ENCODE results near the gene PRKAA1. TPM values are rescaled to one million over a fixed set of nuclear protein-coding genes. Genes with fewer than 3 reads are reported as not detected.
"Not testable (repeated sequence)": the region's sequence is repeated elsewhere in the genome, so short reads cannot be mapped to it uniquely, and the experiment has no call there.

Gene PRKAA1
- total and polyA plus RNA-seq, 10 donors: 16.0 to 128 (median 85.2) TPM

DNA sequence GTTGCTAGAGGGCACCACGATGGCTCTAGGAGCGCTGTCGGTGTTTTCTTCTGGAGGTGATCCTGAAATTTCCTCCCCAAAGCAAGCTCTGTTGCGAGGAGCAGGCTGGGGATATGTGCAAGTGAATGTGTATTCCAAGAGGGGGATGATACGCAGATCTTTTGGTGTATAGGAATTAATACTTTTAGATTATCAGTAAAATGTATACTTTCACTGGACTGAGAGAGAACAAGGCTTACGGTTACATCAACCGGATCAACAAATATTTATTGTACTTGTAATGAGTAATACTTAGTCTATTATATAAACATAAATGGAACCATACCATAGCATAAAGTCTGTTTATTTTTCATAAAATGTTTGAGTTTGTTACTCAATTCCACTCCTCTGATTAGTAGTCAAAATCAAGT lies 632 bp upstream of the PRKAA1 start:
- intact Hi-C loops (cut with DNase I; ENCODE audit: low total_unique reads): no loop called here
- DNase-seq: no peak
- Histone ChIP-seq H3K27me3 (replicated peaks in 1 of 7) (no peaks in the 10 kb centered on the region), H3K4me3 (peak overlapping the region; percentile 88 to 99 (median 96)), H3K9me3 (no peaks in the 10 kb centered on the region), H3K4me1 (peaks cover 6 to 49% (median 32%) of the 10 kb centered on the region in 6 donors), H3K36me3 (peaks cover 0 to 12% (median 0%) of the 10 kb centered on the region in 6 donors), H3K27ac (peak overlapping the region; percentile 86 to 98 (median 95))
- 3 to 8% (median 4%) methylated on average over 7 of the region's 7 CpGs for WGBS, 5 donors
- TF ChIP-seq POLR2AphosphoS5 (IDR thresholded peaks at IDR 0.05) (no peak), POLR2A (IDR thresholded peaks at IDR 0.05) (no peak)
- TF ChIP-seq, protein P1, sequence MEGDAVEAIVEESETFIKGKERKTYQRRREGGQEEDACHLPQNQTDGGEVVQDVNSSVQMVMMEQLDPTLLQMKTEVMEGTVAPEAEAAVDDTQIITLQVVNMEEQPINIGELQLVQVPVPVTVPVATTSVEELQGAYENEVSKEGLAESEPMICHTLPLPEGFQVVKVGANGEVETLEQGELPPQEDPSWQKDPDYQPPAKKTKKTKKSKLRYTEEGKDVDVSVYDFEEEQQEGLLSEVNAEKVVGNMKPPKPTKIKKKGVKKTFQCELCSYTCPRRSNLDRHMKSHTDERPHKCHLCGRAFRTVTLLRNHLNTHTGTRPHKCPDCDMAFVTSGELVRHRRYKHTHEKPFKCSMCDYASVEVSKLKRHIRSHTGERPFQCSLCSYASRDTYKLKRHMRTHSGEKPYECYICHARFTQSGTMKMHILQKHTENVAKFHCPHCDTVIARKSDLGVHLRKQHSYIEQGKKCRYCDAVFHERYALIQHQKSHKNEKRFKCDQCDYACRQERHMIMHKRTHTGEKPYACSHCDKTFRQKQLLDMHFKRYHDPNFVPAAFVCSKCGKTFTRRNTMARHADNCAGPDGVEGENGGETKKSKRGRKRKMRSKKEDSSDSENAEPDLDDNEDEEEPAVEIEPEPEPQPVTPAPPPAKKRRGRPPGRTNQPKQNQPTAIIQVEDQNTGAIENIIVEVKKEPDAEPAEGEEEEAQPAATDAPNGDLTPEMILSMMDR (IDR thresholded peaks at IDR 0.05 in 8 of 11, conservative IDR thresholded peaks at IDR 0.05 in 3 of 11): no peak

DNA sequence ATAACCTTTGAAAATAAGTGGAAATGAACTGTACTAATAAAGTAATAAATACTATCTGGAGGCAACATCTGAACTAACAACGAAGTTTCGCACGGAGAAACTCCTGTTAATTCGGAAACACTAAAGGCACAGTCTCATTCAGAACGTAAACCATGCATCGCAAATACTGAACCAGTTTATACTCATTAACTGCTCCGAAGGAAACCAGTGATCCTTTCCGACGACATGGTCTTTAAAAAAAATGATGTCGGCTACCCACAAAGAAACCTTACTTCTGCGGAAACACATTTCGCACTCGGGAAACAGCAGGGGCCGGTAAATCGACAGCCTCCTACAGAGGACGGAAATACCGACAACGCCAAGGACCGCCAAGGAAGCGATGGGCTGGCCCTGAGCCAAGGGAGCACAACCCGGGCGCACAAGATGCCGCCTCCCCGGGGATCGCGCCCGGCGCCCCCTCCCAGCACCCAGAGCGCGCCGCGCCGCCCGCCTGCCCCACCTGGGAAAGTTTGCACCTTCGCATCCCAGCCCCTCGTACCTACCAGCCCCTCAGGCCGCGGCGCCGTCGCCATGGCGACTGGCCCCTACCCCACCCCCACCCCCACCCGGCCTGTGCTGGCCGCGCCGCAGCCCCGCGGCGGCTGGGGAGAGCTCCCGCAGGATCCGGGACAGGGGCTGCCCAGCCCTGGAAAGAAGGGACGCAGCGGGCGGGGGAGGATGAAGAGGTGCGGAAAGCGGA lies 732 bp downstream of the PRKAA1 start:
- 0 to 1% (median 0%) methylated on average over 21 to 56 of the region's 56 CpGs for WGBS, 5 donors
- peaks cover 6 to 63% (median 42%) of the 10 kb centered on the region in 6 donors for H3K4me1 ChIP-seq
- no peaks in the 10 kb centered on the region for H3K27me3 ChIP-seq (replicated peaks in 1 of 7)
- peaks cover 0 to 12% (median 0%) of the 10 kb centered on the region in 6 donors for H3K36me3 ChIP-seq
- peak; percentile 94 for DNase-seq
- peak overlapping the region; percentile 86 to 98 (median 95) for H3K27ac ChIP-seq
- H3K4me3 ChIP-seq: peak overlapping the region; percentile 88 to 99 (median 96)
- no peaks in the 10 kb centered on the region for H3K9me3 ChIP-seq
- TF ChIP-seq, protein P1 (IDR thresholded peaks at IDR 0.05 in 8 of 11, conservative IDR thresholded peaks at IDR 0.05 in 3 of 11): no peak
- TF ChIP-seq POLR2AphosphoS5 (IDR thresholded peaks at IDR 0.05): peak; percentile 44 to 71 (median 66)
- intact Hi-C loops (cut with DNase I; ENCODE audit: low total_unique reads): no loop called here

DNA sequence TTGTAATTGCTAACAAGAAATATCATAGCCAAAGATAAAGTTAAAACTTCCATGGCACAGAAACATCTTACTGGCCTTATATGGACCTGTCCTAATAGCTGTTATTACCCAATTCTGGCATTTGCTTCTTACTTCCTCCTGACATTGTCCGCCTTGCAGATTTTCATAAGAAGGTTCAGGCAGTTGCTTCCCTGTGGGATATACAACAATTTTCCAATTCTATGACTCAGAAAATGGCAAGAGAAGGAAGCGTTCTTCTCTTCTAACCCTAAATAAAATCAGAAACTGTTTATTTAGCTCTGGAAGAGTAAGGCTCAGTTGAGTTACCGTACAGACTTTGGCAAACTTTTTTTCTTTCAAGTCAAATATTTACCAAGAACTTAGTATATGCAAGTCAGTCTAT lies 1.7 kb downstream of the PRKAA1 start:
- 30 to 59% (median 45%) methylated on average over 3 of the region's 3 CpGs for WGBS, 5 donors
- H3K9me3 ChIP-seq: no peaks in the 10 kb centered on the region
- H3K4me3 ChIP-seq: peak overlapping the region in 7 of 8 donors; percentile 88 to 99 (median 97)
- no peak for TF ChIP-seq POLR2AphosphoS5 (IDR thresholded peaks at IDR 0.05)
- TF ChIP-seq, protein P1 (IDR thresholded peaks at IDR 0.05 in 8 of 11, conservative IDR thresholded peaks at IDR 0.05 in 3 of 11): no peak
- TF ChIP-seq POLR2A (IDR thresholded peaks at IDR 0.05): no peak
- H3K36me3 ChIP-seq: peaks cover 0 to 12% (median 0%) of the 10 kb centered on the region in 6 donors
- H3K4me1 ChIP-seq: peaks cover 6 to 72% (median 50%) of the 10 kb centered on the region in 6 donors
- no peak for DNase-seq
- intact Hi-C loops (cut with DNase I; ENCODE audit: low total_unique reads): no loop called here
- no peaks in the 10 kb centered on the region for H3K27me3 ChIP-seq (replicated peaks in 1 of 7)
- peak overlapping the region in 7 of 8 donors; percentile 93 to 98 (median 96) for H3K27ac ChIP-seq

DNA sequence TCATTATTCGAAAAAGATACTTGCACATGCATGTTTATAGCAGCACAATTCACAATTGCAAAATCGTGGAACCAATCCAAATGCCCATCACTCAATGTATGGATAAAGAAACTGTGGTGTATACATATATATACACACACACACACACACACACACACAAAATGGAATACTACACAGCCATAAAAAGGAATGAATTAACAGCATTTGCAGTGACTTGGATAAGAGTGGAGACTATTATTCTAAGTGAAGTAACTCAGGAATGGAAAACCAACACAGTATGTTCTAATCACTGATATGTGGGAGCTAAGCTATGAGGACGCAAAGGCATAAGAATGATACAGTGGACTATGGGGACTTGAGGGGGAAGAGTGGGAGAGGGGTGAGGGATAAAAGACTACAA lies 3.3 kb downstream of the PRKAA1 start:
- H3K4me3 ChIP-seq; H3K27me3 ChIP-seq (replicated peaks in 1 of 7); DNase-seq; H3K27ac ChIP-seq; H3K9me3 ChIP-seq; intact Hi-C loops (cut with DNase I; ENCODE audit: low total_unique reads): not testable (repeated sequence)
- WGBS, 5 donors: 93 to 100% (median 95%) methylated on average over 3 of the region's 3 CpGs
- H3K4me1 ChIP-seq: peaks cover 6 to 89% (median 65%) of the 10 kb centered on the region in 6 donors
- H3K36me3 ChIP-seq: peaks cover 0 to 12% (median 0%) of the 10 kb centered on the region in 6 donors

DNA sequence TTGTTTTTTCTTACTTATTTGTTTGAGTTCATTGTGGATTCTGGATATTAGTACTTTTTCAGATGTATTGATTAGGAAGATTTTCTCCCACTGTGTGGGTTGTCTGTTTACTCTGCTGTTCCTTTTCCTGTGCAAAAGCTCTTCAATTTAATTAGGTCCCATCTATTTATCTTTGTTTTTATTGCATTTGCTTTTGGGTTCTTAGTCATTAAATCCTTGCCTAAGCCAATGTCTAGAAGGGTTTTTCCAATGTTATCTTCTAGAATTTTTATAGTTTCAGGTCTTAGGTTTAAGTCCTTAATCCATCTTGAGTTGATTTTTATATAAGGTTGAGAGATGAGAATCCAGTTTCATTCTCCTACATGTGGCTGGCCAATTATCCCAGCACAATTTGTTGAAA lies 3.8 kb downstream of the PRKAA1 start:
- not testable (repeated sequence) for H3K9me3 ChIP-seq

DNA sequence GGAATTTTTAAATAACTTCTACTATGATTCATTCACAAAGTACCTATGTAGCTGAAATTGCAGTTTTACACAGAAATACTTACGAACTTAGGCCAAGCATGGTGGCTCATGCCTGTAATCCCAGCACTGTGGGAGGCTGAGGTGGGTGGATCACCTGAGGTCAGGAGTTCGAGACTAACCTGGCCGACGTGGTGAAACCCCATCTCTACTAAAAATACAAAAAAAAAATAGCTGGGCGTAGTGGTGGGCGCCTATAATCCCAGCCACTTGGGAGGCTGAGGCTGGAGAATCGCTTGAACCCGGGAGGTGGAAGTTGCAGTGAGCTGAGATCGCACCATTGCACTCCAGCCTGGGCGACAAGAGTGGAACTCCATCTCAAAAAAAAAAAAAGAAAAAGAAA lies 5.5 kb downstream of the PRKAA1 start:
- intact Hi-C loops (cut with DNase I; ENCODE audit: low total_unique reads): not testable (repeated sequence)

More for the DNA sequence above, 3.8 kb downstream of the PRKAA1 start:
- H3K4me3 ChIP-seq; H3K27me3 ChIP-seq (replicated peaks in 1 of 7); intact Hi-C loops (cut with DNase I; ENCODE audit: low total_unique reads); H3K27ac ChIP-seq; DNase-seq: not testable (repeated sequence)
- Histone ChIP-seq H3K4me1 (peaks cover 6 to 91% (median 68%) of the 10 kb centered on the region in 6 donors), H3K36me3 (peaks cover 0 to 12% (median 0%) of the 10 kb centered on the region in 6 donors)

More for the DNA sequence above, 5.5 kb downstream of the PRKAA1 start:
- Histone ChIP-seq H3K36me3 (peaks cover 0 to 23% (median 6%) of the 10 kb centered on the region in 6 donors), H3K4me1 (peaks cover 6 to 92% (median 66%) of the 10 kb centered on the region in 6 donors)
- not testable (repeated sequence) for DNase-seq; H3K27me3 ChIP-seq (replicated peaks in 1 of 7); H3K27ac ChIP-seq; H3K4me3 ChIP-seq; H3K9me3 ChIP-seq
- 92 to 96% (median 94%) methylated on average over 10 of the region's 10 CpGs for WGBS, 5 donors
